GM15510 (cell line): ENCODE measurements around the gene CGB8.
"Not testable (repeated sequence)": the region's sequence is repeated elsewhere in the genome, so short reads cannot be mapped to it uniquely, and the experiment has no call there.

Experiments used
- POLR2A ChIP-seq: IDR thresholded peaks from 3 replicates; pipeline ENCODE4 v1.6.1; 2011; ENCODE audit warnings: borderline replicate concordance; ENCODE audit not compliant: insufficient read length; ENCODE audit errors: extremely low read depth

CGB8 gene

GRCh38 chr19:49042177-49042576 lies 6.7 kb downstream of the CGB8 start:
- no peak for TF ChIP-seq POLR2A

GRCh38 chr19:49036815-49037214 lies 12.1 kb downstream of the CGB8 start, which contains the start of gene CGB1:
CGB1 (minus strand) TSS chr19:49036895; CDS start chr19:49036711, 184 bp downstream.
- not testable (repeated sequence) for TF ChIP-seq POLR2A

GRCh38 chr19:49031642-49032301 lies 17.1 kb downstream of the CGB8 start, which contains the start of gene CGB2:
CGB2 (plus strand) TSS chr19:49031890; CDS start chr19:49032096, 206 bp downstream.
- not testable (repeated sequence) for TF ChIP-seq POLR2A

GRCh38 chr19:49024233-49024632 lies 24.7 kb downstream of the CGB8 start, which contains the start of gene CGB3:
CGB3 (minus strand) TSS chr19:49024333; CDS start chr19:49023971, 362 bp downstream.
- TF ChIP-seq POLR2A: not testable (repeated sequence)

- TF ChIP-seq POLR2A: no peak
Measured at GRCh38 chr19:49022116-49022515, 26.8 kb downstream of the CGB8 start.

GRCh38 chr19:49020931-49021895 lies 27.7 kb downstream of the CGB8 start:
- no peak for TF ChIP-seq POLR2A

GRCh38 chr19:49020342-49020741 lies 28.6 kb downstream of the CGB8 start:
- no peak for TF ChIP-seq POLR2A

GRCh38 chr19:49019242-49019932 lies 29.5 kb downstream of the CGB8 start:
- TF ChIP-seq POLR2A: no peak

GRCh38 chr19:49017666-49018351 lies 31.1 kb downstream of the CGB8 start:
- TF ChIP-seq POLR2A: no peak

GRCh38 chr19:49017041-49017665 lies 31.8 kb downstream of the CGB8 start, which contains the start of gene LHB:
LHB (minus strand) TSS chr19:49017091; CDS start chr19:49017081, 10 bp downstream.
- TF ChIP-seq POLR2A: no peak

GRCh38 chr19:49016067-49016839 lies 32.7 kb downstream of the CGB8 start:
- TF ChIP-seq POLR2A: no peak

- no peak for TF ChIP-seq POLR2A
Measured at GRCh38 chr19:49014870-49015255, 34.0 kb downstream of the CGB8 start.

- no peak for TF ChIP-seq POLR2A
Measured at GRCh38 chr19:49014123-49014869, 34.6 kb downstream of the CGB8 start.

- TF ChIP-seq POLR2A: no peak
Measured at GRCh38 chr19:49011194-49011593, 37.7 kb downstream of the CGB8 start.
